Stromal cell of bone marrow (primary cell): ENCODE measurements around the gene OR2H2.
A peak's percentile ranks its signal among the peaks of the same experiment; 100 is the strongest.

ENCODE experiments used
- DNase-seq: peaks from one replicate; pipeline ENCODE4 v3.0.0-alpha.2; 2012; ENCODE audit warnings: low read depth

Gene OR2H2

GRCh38 chr6:29591677-29592076, 6.8 kb downstream of the OR2H2 start:
- DNase-seq, result no peak

GRCh38 chr6:29593199-29593855, 8.4 kb downstream of the OR2H2 start:
- no peak for DNase-seq

GRCh38 chr6:29596381-29596900, 11.5 kb downstream of the OR2H2 start:
- no peak for DNase-seq

GRCh38 chr6:29597184-29597583, 12.3 kb downstream of the OR2H2 start:
- DNase-seq, result no peak

GRCh38 chr6:29598172-29598747, 13.3 kb downstream of the OR2H2 start:
- no peak for DNase-seq

DNA sequence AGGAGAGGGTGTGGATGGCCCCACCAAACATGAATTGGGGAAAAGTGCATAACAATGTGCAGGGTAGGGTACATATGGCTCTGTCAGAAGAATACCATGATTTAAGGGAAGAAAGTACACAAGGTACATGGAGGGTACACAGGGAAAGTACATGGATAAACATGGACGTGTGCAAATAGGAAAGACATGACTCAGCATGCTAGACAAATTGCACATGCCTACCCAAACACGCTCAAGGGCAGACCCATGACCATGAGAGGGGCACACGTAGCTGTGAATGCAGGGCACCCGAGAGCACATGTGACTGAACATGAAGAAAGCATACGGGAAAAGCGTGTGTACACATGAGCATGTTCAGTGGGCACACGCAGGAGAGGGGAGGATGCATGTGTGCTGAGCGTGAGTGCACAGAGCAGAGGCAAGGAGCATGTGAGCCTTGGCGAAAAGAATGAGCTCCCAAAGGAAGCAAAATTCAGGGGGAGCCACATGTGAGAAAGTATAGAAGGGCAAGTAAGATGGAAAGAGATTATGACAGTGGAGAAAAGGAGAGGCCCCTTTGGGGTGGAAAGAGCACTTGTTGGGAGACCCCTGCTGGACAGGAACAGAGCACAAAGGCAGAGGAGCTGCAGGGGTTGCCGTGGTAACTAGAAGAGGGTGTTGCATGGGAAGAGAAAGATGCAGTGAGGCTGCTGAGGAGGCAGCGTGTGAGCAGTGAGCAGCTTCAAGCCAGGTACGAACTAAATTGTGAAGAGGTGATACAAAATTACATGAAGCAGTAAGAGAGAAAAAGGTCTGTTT, 17.8 kb downstream of the OR2H2 start:
- DNase-seq, result no peak

DNA sequence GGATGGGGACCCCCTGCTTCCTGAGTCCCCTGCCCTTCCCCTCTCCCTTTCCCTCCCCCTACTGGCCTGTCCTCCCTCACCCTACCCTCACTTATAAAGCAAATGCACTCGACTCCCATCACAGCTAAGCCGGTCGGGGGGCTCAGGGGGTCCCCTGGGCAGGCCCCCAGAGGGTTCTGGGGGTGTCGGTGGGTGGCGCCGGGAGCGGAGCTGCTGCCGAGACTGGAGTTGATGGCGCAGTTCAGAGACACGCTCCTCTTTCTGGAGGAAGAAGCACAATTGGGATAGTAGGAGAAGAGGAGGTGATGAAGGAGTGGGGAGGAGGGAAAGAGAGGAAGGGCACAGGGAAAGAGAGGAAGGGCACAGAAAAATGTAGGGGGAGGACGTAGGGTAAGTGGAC, 18.5 kb downstream of the OR2H2 start:
- no peak for DNase-seq

DNA sequence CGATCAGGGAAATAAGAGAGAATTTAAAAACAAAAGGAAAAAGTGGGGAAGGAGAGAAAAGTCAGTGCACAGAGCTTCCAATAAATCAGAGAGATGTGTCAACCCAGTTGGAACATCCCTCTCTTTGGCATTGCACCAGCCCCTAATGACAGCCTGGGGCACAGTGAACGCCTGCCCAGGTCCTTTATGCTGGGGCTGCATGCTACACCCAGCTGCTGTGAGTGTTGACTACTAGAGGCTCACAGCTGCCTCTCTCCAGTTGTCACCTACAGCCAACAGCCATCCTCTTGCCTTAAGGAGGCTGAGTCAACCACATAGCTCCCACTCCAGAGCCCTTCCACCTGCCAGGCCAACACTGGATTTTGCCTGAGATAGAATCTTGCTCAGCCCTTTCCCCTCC, 19.0 kb downstream of the OR2H2 start:
- DNase-seq, result no peak

GRCh38 chr6:29608131-29608530, 23.2 kb downstream of the OR2H2 start:
- DNase-seq, result no peak

DNA sequence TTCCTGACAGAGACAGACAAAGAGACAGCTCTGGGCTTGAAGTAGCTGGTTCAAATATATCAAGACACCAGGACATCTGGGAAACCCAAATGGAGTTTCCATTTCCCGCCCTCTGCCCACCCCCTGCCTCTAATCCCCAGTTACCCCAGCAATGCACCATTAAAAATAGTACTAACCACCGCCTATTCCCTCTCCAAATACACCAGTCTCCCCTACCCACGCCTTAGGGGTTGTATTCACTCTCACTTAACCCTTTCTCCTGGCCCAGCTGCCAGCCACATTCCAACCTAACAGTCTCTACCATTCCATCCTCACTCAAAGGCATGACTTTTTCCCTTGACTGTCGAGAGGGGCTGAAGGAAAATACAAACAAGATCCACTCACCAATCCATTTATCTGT, 25.6 kb downstream of the OR2H2 start:
- DNase-seq, result no peak

DNA sequence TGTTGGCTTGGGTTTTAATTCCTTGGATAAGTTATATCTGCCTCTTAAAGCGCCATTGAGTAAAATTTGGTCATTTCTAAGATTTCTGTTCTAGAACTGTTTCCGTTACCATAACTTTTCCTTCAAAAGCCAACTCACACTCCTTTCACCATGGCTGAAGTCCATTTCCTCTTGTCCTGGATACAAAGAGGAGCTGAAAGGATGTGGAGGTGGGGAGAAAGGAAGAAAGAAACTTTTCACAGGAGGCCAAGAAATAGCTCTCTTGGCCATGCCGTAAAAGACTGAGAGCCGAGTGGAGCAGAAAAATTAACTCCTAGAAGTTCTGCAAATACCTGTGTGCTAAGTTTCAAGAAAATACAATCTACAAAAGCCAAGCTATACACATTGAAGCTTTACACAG, 26.5 kb downstream of the OR2H2 start:
- no peak for DNase-seq

- DNase-seq, result no peak
These were observed 33.0 kb downstream of the OR2H2 start for GRCh38 chr6:29617782-29618554.

DNA sequence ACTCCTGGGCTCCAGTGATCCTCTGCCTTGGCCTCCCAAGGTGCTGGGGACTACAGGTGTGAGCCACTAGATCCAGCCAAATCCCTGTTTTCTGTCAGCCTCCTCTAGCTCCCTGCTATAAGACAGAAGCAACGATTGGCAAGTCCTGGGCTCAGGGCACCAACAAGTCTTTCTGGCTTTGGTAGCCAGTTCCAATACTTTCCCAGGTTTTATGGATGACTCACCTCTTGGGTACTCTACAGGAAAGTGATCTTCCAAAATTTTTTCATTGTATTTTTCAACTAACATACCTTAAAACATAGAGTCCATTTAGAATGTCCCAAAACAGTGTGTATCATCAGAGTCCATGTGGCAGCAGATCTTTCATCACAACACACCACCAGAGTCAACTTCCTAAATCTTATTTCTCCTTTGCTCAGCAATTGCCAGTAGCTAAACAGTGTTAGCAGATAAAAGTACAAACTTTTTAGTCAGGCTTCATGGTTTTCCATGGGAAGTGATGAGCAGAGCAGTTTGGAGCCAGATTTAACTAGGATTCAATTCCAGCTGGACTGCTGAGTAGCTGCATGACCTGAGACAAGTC, 34.7 kb downstream of the OR2H2 start:
- no peak for DNase-seq

DNA sequence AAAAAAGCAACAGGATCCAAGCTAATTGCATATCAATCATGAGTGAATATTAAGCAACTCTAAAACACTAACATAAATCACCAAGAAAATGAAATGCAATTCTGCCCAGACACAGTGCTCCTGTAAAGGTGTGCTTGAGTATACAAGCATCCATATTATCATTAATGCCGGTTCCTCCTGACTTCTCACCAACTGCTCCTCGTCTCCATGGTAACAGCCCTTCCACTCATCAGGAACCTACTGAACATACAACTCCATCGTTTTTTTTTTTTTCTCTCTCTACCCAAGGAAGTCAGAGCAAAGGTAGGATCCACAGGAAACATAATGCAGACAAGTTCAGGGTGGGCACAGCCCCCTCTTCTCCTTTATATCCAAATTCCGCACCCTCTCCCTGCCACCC, 35.7 kb downstream of the OR2H2 start:
- DNase-seq, result no peak

DNA sequence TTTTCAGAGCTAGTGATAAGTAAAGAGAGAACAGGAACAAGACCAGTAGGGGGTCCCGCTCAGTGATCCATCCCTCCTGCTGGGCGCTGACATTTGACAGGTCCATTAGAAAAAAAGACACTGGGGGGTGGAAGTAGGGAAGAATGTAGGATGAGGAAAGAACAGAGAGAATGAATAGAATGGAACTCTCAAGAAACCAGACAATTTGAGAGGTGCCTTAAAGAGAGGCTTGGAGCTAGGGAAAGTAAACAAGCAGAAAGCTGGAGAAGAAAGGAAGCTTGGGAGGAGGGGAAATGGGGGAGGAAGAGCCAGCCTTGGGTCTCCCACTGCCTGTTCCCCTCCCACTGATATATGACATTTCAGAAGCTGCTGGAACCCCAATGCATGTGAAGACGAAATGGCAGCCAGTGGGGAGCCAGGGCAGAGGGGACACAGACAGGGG, 39.6 kb downstream of the OR2H2 start:
- DNase-seq, result no peak

DNA sequence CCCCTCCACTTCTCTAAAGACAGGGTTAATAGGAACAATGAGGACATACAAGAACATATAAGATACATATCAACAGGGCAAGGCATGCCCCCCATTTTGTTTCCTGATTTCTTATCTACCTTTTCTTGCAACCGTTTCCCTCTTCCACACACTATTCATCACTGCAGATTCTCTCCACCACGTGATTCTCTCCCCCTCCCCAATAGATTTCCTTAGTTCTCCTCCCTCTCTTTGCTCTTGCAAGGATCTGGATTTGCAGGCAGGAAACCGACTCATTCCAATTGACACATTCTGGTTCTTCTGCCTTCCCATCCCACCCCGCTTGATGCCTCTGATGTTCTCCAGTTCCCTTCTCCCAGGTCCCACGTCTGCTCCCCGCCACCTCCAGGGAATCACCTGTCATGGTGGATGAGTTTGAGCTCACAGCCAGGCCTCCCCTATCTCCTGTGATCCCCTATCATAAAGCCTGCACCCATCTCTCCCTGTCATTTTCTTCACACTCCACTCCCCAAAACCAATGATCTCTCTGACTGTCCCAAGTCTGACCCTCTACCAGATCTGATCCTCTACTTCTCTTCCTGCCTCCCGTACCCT, 40.5 kb downstream of the OR2H2 start:
- DNase-seq, result no peak

- DNase-seq, result no peak
These were observed 42.2 kb downstream of the OR2H2 start for GRCh38 chr6:29626948-29627754.

- peak; percentile 25 for DNase-seq
These were observed 43.0 kb downstream of the OR2H2 start for GRCh38 chr6:29627755-29628418.

DNA sequence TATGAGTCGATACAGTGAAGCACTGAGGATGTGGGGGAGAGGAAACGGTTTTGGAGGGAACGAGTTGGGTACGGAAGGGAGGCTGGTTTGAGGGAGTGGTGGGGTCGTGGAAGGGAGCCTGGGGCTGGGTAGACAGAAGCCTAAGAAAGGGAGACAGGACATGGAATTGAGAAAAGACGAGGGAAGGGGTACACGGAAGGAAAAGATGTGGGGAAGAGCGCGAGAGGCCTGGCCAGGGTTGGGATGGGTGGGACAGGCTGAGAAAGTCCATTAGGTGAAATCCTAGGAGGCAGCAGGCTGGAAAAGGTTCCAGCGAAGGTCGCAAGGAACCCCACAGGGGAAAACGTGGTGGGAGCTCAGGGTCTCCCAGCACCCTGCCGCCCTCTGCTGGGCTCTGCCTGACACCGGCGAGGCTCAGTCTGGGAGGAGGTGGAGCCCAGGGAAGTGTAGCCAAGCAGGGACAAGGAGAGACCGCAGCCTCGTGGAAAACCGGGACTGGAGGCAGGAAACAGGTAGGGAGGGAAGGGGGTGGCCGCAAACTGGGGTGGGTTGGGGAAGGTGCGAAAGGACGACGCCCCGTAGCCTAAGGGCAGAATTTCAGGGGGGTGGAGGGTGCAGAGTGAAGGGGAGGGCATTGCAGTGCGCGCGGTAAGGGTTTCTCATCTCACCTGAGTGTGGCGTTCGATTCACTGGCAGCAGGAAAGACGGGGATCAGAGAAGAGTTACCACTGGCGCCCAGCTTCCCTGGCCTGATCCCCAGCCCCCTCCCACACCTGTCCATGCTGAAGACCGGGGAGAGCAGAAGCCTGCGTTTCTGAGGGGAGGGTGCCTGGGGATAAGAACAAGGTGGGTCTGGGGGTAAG, 43.7 kb downstream of the OR2H2 start:
- peak; percentile 38 for DNase-seq
